HG03280 (cell line): ENCODE results near the gene LCK.

ENCODE experiments used
- ATAC-seq: cut with Tn5 transposase; IDR thresholded peaks from one replicate; pipeline ENCODE4 v1.9.1; 2021; ENCODE audit warnings: mild to moderate bottlenecking, moderate library complexity; ENCODE audit not compliant: unreplicated experiment

The LCK gene

DNA sequence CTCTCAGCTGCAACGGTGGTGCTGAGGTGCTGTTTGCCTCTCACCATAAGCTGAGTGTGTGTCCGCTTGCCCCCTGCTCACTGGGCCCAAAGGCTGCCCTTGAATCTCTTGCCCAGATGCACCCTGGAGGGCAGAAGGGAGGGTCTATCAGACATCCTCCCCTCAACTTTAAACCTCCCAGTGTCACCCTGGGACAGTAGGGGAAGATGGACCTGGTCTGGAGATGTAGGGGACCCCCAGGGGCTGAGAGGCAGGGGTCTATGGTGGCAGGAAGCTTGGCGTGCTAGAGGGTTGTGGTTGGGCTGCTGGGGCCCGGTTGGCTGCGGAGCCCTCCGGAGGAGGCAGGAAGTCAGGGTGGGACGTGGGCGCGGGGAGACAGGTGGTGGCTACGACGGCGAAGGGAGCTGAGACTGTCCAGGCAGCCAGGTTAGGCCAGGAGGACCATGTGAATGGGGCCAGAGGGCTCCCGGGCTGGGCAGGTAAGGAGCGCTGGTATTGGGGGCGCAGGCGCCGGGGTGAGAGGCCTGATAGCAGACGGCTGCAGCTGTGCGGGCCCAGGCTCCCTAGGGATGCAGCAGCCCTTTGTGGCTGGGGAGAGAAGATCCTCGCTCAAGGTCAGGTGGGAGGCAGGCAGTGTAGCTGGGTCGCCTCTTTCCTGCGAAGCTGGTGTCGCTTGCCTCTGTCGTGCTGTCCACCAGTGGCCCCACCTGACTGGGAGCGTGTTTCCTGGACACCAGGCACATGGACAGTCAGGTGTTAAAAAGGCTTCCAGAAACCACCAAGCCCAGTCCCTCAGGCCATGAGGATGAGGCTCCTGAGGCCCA is at the start of gene LCK:
LCK (plus strand) TSS at position 373 of the 824 bp plus-strand sequence. CDS start 23,065 bp downstream, outside the sequence.
- ATAC-seq: no peak

DNA sequence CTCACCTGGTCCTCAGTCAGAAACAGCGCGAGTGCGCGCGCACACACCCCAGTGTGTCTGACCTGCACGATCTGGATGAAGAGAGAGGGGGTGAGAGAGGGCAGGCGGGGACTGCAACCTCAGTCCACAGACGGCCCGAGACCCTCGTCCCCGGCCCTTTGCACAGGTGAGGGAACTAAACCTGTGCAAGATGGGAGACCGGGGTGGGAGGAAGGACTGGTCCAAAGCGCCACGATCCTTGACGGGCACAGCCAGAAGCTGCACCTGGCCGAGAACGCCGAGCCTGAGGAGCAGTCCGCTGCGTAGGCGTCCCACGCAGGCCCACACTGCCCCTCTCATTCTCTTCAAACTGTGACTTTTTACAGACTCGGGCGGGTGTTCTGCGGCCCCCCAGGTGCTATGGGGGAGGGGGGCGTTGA is 46.1 kb upstream of the LCK start:
- no peak for ATAC-seq

DNA sequence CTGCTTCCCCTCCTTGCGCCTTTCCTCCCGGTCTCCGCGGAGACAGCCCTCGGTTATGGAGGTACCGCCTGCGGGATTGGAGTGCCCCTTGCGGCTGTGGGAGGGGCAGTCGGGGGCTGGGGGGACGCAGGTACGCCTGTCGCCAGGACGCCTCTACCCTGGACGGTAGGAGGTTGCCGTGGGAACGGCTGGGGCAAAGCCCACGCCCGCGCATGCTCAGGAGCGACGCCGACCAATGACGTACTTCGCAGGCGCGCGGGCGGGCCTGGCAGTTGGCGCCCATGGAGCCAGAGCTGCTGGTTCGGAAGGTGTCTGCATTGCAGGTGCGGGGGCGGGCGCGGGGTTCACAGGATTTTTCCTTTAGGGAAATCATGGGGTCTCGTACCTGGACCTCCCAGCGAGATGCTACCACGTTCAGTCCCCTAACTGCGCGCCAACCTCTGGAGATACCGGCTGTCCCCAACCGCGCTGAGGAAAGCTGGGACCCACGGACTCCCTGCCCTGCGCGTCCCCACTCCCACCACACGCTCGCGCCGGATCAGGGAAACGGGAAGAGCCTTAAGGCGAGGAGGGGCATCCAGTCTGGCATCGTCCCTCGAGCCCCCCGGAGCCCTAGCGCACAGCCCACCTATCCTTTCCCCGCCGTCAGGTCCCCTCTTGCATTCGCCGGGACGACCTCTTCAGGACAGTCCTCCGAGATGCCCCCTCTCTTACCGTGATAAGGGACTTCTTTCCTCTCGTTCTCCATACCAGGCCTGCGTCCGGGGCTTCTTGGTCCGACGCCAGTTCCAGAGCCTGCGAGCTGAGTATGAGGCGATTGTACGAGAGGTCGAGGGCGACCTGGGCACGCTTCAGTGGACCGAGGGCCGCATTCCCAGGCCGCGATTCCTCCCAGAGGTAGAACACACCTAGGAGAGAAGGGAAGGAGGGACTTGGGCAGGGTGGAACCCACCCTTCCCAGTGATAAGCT is 45.4 kb upstream of the LCK start, which contains the start of gene IQCC:
IQCC (plus strand) TSS at position 271 of the 970 bp plus-strand sequence; CDS start at position 282, 11 bp downstream.
- ATAC-seq: peak; percentile 62

DNA sequence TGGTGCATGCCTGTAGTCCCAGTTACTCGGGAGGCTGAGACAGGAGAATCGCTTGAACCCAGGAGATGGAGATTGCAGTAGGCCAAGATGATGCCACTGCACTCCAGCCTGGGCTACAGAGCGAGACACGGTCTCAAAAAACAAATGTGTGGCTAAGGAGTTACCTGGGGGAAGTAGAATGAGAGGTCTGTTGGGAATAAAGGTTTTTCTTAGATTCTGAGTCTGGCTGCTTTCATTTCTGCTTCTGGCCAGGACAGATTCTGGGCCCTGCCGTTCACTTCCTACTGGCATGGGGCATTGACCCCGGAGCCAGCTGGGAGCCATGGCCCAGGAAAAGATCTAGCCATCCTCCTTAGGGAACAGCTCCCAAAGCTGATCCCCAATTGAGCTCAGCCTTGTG is 42.6 kb upstream of the LCK start:
- no peak for ATAC-seq

DNA sequence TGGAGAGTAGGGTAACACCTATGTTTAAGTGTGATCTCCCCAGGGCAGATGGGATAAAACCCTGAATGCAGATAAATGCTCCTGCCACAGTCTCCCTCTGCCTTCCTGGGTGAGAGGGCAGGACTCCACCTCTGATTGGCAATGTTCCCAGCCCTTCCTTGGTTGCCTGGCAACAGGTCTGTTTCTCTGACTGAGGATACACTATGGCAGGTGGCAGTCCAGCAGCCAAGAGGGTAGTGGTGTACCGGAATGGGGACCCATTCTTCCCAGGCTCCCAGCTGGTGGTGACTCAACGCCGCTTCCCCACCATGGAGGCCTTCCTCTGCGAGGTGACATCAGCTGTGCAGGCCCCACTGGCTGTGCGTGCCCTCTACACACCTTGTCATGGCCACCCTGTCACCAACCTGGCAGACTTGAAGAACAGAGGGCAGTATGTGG is 42.2 kb upstream of the LCK start, which contains the start of gene DCDC2B:
DCDC2B (plus strand) TSS at position 199 of the 438 bp plus-strand sequence; CDS start at position 204, 5 bp downstream.
- ATAC-seq: no peak

DNA sequence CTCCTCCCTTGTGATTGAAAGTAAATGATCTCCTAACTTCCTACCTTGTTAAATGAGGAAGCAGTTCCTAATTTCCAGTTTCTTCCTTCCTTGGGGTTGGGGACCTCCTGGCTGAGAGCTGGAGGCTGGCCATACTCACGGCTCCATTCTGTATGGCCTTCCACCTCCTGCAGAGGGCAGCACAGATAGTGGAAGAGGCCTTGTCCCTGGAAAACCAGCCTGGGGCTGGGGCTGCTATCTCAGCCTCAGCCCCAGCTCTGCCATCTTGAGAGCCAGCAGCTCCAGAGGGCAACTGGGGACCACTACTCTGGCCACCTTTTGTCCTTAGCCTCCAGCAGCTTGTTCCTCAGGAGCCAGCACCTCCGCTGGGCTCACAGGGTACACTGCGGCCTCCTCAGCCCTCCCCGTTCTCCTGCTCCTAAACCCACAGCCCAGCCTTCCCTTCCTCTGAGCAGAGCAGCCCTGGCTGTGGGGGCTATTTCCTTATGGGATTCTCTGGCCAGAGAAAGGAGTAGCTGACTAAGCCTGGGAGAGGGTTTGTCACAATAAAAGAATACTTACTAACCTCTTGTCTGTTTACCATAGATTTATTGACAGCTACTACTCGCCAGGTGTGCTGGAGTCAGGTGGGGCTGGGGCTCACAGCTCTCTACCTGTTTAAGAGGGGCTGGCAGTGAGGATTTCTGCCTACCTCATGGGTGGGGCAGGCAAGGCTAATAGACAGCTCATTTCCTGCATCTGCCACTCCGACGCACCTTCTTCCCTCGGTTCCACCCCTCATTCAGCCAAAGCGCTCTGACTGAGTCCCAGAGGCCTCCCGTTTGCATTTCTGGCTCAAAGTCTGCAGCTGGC is 35.2 kb upstream of the LCK start:
- no peak for ATAC-seq

DNA sequence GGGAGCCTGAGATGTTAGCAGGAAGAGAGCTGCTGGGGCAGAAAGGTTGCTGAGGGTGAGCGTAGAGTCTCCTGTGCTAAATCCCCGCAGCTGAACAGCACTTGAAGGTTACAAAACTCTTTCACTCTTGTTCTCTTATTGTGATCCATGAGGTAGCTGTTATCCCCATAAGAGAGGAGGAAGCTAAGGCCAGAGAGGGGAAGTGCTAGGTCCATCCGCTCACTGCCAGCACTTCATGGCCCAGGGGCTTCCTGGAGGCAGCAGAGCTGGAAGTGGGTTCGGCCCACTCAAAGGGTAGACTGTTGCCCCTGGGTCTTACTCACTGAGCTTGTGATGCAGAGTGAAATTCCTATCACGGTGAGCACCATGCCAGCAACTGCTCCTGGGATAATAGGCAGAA is 34.5 kb upstream of the LCK start:
- ATAC-seq: no peak

DNA sequence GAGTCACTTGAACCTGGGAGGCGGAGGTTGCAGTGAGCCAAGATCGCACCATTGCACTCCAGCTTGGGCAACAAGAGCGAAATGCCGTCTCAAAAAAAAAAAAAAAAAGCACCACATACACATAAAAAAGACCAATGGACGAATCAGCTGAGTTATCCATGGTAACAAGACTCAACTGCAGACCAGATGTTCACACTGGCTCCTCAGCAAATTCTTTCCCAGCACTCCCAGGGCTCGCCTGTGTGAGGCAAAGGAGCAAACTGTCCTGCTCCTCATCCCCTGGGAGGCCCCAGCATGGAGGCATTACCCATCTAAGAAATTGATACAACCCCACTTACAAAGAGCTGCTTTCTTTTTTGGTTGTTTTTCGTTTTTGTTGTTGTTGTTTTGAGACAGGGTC is 32.0 kb upstream of the LCK start:
- no peak for ATAC-seq

DNA sequence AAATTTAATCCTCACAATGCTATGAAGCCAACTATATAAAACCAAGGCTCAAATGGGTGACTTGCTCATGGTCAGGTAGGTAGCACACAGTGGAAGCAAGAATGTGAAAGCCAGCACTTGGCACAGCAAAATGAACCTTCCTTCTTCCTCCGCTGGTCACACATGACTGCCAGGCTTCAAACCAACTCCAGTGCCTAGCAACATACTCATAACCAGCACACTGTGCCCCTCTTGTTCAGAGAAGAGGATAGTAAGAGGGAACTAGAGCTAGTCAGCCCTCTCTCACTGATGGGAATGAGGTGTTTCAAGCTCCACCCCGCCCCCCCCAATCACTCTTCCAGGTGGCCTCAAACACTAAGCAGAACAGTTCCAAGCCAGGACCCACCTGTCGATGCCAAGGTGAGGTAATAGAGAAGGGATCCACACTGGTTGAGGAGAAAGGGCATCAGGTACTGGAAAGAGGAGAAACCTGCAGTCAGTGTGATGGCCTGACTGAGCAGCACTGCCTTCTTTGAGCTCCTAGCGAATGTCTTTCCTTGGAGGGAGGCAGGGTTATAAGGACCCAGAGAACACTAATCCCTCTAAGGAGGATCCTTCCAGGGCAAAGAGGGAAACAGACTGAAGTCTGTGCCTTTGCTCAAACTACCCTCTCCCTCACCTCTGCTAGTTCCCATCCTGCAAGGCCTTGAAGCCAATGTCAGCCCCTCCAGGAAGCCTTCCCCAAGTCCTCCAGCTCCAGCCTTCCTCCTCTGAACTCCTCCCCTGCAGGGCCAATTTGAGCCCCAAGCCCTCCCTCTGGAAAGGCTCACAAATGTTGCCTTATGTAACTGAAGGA is 30.1 kb upstream of the LCK start:
- ATAC-seq: no peak

DNA sequence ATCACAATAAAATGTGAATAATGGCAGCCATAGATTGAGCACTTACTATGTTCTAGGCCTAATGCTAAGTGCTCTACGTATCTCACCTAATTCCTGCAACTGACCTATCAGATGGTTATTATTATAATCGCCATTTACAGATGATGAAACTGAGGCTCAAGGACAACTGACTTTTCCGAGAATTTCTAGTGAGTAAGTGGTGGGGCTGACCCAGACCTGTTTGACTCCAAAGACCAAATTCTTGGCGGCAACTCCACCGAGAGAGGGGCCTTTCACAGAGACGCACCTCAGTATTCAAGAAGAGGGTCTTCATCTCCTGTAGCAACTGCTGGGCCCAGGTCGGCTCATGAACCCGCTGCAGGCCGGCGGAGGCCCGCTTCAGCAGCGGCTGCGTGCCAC is 29.5 kb upstream of the LCK start:
- no peak for ATAC-seq

DNA sequence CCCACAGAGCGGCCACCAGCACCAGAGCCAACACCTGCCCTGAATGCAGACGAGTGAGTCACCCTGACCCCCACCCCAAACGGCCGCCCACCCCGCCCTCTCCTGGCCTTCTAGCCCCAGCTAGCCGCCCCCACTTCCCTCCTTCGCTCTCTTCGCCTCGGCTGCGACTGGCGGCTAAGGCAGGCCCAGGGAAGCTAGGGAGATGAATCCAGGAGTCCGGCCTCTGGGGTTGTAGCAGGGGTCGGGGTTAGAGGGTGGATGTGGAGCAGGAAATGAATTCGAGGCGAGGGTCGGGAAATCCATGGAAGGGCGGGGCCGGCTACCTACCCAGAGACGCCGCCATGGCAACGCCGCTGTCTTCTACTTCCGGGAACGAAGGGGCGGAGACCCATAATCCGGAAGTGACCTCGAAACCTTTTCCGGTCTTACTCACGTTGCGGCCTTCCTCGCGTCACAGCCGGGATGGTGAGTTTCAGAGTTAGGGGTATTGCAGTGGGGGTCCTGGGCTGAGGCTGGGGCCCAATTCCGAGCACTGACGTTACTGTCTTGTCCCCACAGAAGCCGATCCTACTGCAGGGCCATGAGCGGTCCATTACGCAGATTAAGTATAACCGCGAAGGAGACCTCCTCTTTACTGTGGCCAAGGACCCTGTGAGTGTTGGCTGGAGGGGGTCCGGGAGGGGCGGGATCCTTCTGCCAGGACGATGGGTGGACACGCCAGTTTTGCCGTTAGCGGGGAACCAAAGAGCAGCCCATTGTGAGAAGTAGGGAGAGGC is 28.9 kb upstream of the LCK start, which contains the start of the genes EIF3I and TMEM234:
EIF3I (plus strand) TSS at position 428 of the 776 bp plus-strand sequence; CDS start at position 463, 35 bp downstream.
TMEM234 (minus strand) TSS at position 374 of the 776 bp plus-strand sequence; CDS start at position 343, 31 bp downstream.
- ATAC-seq: peak; percentile 96

DNA sequence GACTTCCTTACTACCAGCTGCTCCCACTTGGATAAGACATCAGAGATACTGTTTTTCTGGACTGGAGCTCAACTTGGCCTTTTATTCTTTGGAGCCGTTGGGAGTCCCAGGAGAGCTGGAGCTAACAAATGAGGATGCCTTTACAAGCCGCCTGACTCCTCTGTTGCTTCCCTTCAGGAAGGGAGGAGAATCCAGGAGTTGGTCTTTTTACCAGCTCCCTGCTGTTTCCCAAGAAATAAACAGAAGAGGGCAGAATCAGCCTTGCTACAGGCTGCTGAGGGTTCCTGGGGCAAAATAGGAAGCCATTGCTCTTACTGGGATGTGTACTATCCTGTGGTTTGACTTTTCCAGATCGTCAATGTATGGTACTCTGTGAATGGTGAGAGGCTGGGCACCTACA is 27.4 kb upstream of the LCK start:
- ATAC-seq: no peak

DNA sequence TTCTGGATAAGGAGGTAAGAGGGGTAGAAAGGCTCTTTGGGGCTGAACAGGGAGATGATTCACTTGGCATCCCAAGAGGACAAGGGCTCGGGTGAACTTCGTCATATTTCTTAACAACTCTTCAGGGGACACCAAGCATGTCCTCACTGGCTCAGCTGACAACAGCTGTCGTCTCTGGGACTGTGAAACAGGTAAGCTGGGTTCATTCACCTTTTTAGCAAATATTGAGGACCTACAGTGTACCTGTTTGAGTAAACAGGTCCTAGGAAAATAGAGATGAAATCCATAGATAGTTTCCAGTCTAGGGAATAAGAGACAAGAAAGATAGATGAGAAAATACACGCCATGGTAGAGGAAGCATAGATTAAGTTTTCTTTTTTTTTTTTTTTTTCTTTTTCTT is 26.8 kb upstream of the LCK start:
- no peak for ATAC-seq

DNA sequence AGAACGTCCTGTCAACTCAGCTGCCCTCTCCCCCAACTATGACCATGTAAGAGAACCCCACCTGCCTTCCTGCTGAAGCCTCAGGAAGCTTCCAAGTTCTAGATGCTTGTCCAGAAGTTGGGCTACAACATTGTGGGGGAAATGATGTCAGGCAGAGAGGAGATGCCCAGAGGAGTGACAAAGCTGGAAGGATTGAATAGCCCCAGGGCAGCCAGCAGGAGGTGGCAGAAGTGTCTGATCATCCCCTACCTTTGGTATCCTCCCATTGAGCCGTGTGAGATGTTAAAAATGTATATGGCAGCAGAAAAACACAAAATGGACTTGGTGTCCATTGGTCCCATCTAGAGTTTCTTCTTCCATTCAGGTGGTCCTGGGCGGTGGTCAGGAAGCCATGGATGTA is 22.3 kb upstream of the LCK start:
- no peak for ATAC-seq

DNA sequence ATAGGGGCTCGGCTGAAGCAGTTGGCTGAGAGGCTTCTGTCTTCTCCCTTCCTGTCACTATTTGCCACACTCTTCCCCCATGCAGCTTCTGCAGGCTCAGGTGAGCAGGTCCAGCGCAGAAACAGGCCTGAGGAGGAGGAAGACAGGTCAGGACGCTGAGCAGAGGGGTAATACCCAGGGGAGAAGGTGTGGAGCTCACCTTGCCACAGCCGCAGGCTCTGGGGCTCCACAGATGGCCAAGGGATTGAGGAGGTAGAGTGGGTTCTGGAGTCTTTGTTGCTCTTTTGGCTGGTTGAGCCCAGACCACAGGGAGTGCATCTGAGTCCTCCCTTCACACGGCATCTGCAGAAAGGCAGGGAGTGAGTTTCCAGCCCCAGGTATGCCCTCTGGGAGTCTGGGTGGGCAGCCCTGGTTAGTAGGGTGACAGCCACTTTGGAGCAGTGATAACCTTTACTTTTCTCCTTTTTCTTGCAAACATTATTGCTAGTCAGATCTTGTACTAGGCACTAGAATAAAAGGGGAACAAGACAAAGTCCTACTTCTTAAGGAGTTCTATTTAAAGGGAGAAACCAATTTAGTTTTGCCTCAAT is 19.1 kb upstream of the LCK start:
- ATAC-seq: no peak

DNA sequence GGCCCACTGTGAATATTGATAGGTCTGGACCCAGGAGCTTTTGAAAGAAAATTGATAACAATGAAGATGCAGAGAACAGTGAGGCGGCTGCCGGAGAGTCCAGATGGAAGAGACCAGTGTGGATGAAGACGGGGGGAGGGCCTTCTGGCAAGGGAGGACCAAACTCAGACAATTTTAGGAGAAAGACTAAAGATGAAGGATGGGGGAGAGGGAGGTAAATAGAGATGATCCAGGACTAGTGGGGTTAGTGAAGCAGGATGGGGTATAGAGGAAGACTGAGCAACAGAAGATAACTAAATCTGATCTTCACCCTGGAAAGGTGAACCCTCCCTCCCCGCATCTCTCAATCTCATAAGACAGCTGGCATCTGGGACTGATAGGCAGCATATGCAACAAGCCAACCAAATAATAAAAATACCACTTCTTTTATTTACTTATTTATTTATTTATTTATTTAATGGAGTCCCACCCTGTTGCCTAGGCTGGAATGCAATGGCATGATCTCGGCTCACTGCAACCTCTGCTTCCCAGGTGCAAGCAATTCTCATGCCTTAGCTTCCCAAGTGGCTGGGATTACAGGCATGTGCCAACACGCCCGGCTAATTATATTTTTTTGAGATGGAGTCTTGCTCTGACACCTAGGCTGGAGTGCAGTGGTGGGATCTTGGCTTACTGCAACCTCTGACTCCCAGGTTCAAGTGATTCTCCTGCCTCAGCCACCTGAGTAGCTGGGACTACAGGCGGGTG is 18.3 kb upstream of the LCK start:
- no peak for ATAC-seq

DNA sequence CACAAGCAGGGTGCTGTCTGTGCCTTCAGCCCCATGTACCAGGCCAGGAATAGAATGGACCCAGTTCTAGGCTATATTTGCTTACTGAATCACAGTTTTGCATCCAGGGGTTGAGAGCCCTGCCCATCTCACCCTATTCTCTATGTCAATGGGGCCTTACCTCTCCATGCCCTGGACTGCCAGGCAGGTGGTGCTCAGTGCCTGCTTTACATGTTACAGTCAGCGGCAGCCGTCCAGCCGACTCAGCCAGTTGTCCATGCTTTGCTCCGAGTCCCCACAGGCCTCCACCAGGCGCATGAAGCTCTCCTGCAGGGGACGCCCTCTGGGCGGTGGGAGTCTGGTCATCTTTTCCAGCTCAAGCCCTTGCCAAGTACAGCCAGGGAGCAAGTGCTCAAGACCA is 16.3 kb upstream of the LCK start:
- no peak for ATAC-seq
